ENCODE data around the gene ILF3. TPM values are rescaled to one million over a fixed set of nuclear protein-coding genes. Genes with fewer than 3 reads are reported as not detected.

Gene ILF3
- total and polyA plus RNA-seq, 2 of the 13 experiments (the other 11 are each of a cell fraction or from before 2014, with no cell fraction given) = 120 to 173 TPM

DNA sequence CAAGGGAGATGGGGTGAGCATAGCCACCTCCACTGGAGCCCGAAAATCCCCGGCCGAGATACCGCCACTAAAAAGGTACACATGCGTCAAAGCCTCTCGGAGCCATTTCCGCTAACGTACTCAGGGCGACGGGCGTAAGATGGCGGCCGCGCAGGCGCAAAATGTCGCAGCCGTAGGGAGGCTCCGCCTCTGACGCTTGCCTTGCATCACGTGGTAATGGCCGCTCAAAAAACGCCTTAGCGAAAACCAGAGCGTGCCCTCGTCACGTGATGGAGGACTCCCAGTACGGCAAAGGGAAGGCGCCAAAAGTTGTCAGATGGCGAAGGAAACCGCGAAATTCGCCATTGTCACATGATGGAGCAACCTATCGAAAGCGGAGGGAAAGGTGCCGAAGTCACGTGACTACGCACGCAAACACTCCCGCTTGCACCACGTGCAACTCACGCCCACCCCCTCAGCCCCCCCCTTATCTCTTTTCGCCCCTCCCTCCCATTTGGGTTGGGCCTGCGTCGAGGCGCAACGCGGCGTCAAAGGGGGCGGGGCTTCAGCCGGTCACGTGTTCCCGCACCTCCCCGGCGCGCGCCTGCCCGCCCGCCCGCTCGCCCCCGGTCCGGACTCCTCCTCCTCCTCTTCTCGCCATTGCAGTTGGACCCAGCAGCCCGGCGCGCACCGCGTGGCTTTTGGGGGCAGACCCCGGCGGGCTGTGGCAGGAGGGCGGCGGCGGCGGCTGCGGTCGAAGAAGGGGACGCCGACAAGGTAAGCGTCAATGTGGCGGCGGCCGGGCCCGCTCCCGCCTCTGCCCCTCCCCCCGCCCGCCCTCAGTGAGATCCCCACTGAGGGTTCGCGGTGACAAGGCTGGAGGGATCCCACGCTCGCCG lies at the start of gene ILF3 (continued):
- TF ChIP-seq, protein P1, sequence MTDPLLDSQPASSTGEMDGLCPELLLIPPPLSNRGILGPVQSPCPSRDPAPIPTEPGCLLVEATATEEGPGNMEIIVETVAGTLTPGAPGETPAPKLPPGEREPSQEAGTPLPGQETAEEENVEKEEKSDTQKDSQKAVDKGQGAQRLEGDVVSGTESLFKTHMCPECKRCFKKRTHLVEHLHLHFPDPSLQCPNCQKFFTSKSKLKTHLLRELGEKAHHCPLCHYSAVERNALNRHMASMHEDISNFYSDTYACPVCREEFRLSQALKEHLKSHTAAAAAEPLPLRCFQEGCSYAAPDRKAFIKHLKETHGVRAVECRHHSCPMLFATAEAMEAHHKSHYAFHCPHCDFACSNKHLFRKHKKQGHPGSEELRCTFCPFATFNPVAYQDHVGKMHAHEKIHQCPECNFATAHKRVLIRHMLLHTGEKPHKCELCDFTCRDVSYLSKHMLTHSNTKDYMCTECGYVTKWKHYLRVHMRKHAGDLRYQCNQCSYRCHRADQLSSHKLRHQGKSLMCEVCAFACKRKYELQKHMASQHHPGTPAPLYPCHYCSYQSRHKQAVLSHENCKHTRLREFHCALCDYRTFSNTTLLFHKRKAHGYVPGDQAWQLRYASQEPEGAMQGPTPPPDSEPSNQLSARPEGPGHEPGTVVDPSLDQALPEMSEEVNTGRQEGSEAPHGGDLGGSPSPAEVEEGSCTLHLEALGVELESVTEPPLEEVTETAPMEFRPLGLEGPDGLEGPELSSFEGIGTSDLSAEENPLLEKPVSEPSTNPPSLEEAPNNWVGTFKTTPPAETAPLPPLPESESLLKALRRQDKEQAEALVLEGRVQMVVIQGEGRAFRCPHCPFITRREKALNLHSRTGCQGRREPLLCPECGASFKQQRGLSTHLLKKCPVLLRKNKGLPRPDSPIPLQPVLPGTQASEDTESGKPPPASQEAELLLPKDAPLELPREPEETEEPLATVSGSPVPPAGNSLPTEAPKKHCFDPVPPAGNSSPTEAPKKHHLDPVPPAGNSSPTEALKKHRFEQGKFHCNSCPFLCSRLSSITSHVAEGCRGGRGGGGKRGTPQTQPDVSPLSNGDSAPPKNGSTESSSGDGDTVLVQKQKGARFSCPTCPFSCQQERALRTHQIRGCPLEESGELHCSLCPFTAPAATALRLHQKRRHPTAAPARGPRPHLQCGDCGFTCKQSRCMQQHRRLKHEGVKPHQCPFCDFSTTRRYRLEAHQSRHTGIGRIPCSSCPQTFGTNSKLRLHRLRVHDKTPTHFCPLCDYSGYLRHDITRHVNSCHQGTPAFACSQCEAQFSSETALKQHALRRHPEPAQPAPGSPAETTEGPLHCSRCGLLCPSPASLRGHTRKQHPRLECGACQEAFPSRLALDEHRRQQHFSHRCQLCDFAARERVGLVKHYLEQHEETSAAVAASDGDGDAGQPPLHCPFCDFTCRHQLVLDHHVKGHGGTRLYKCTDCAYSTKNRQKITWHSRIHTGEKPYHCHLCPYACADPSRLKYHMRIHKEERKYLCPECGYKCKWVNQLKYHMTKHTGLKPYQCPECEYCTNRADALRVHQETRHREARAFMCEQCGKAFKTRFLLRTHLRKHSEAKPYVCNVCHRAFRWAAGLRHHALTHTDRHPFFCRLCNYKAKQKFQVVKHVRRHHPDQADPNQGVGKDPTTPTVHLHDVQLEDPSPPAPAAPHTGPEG (CRISPR knock-in tag; IDR thresholded peaks at IDR 0.05) = no peak
- no peak for TF ChIP-seq ATAD3A (CRISPR knock-in tag; IDR thresholded peaks at IDR 0.05)
- TF ChIP-seq RBM39 (IDR thresholded peaks at IDR 0.05; ENCODE audit: low read depth, low read length, poor library complexity, severe bottlenecking) = peak; percentile 79
- TF ChIP-seq PAF1 (CRISPR knock-in tag; IDR thresholded peaks at IDR 0.05) = no peak
- TF ChIP-seq, protein P2, sequence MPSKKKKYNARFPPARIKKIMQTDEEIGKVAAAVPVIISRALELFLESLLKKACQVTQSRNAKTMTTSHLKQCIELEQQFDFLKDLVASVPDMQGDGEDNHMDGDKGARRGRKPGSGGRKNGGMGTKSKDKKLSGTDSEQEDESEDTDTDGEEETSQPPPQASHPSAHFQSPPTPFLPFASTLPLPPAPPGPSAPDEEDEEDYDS (CRISPR knock-in tag; IDR thresholded peaks at IDR 0.05) = peak; percentile 85
- no peak for TF ChIP-seq ZFP36L2 (CRISPR knock-in tag; IDR thresholded peaks at IDR 0.05)
- no peak for TF ChIP-seq ZNF572 (CRISPR knock-in tag; IDR thresholded peaks at IDR 0.05)
- no peak for TF ChIP-seq ZNF296 (CRISPR knock-in tag; conservative IDR thresholded peaks at IDR 0.05)
- peak; percentile 35; the same call in 1 of the 2 replicates for TF ChIP-seq ZNF547 (CRISPR knock-in tag; IDR thresholded peaks at IDR 0.05)
- TF ChIP-seq, protein P3, sequence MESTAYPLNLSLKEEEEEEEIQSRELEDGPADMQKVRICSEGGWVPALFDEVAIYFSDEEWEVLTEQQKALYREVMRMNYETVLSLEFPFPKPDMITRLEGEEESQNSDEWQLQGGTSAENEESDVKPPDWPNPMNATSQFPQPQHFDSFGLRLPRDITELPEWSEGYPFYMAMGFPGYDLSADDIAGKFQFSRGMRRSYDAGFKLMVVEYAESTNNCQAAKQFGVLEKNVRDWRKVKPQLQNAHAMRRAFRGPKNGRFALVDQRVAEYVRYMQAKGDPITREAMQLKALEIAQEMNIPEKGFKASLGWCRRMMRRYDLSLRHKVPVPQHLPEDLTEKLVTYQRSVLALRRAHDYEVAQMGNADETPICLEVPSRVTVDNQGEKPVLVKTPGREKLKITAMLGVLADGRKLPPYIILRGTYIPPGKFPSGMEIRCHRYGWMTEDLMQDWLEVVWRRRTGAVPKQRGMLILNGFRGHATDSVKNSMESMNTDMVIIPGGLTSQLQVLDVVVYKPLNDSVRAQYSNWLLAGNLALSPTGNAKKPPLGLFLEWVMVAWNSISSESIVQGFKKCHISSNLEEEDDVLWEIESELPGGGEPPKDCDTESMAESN (CRISPR knock-in tag; conservative IDR thresholded peaks at IDR 0.05) = peak; percentile 82
- TF ChIP-seq, protein P4, sequence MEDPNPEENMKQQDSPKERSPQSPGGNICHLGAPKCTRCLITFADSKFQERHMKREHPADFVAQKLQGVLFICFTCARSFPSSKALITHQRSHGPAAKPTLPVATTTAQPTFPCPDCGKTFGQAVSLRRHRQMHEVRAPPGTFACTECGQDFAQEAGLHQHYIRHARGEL (CRISPR knock-in tag; IDR thresholded peaks at IDR 0.05) = peak; percentile 89
- TF ChIP-seq PITX1 (CRISPR knock-in tag; IDR thresholded peaks at IDR 0.05) = peak; percentile 39
- peak; percentile 61 for TF ChIP-seq ZNF563 (CRISPR knock-in tag; IDR thresholded peaks at IDR 0.05)
- TF ChIP-seq ZNF530 (CRISPR knock-in tag; IDR thresholded peaks at IDR 0.05; ENCODE audit: low read depth) = no peak
- peak; percentile 44 for TF ChIP-seq RBM22 (optimal IDR thresholded peaks at IDR 0.05; ENCODE audit: low read length)
- TF ChIP-seq, protein P5, sequence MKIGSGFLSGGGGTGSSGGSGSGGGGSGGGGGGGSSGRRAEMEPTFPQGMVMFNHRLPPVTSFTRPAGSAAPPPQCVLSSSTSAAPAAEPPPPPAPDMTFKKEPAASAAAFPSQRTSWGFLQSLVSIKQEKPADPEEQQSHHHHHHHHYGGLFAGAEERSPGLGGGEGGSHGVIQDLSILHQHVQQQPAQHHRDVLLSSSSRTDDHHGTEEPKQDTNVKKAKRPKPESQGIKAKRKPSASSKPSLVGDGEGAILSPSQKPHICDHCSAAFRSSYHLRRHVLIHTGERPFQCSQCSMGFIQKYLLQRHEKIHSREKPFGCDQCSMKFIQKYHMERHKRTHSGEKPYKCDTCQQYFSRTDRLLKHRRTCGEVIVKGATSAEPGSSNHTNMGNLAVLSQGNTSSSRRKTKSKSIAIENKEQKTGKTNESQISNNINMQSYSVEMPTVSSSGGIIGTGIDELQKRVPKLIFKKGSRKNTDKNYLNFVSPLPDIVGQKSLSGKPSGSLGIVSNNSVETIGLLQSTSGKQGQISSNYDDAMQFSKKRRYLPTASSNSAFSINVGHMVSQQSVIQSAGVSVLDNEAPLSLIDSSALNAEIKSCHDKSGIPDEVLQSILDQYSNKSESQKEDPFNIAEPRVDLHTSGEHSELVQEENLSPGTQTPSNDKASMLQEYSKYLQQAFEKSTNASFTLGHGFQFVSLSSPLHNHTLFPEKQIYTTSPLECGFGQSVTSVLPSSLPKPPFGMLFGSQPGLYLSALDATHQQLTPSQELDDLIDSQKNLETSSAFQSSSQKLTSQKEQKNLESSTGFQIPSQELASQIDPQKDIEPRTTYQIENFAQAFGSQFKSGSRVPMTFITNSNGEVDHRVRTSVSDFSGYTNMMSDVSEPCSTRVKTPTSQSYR (CRISPR knock-in tag; IDR thresholded peaks at IDR 0.05; ENCODE audit: borderline replicate concordance) = 0 out of 2 replicates have a peak, but pooled peaks have one; percentile 27
- TF ChIP-seq GFI1 (CRISPR knock-in tag; IDR thresholded peaks at IDR 0.05; ENCODE audit: borderline replicate concordance) = no peak
- TF ChIP-seq ZNF225 (CRISPR knock-in tag; IDR thresholded peaks at IDR 0.05) = no peak

Measured in HepG2 (cell line).